Body of pancreas (tissue), 4 donors: ENCODE measurements around the gene LRFN2. TPM values are rescaled to one million over a fixed set of nuclear protein-coding genes. Genes with fewer than 3 reads are reported as not detected.

ENCODE experiments used
- ATAC-seq: fragments of 150-250 bp; one replicate; pipeline ENCODE4 v1.9.1; 2016
- DNase-seq, 4 donors: peaks; one replicate each; pipeline ENCODE4 v3.0.0-alpha.2; 2019
- H3K27ac ChIP-seq, 4 donors: fragments of 200-600 bp; sonication (generic); 1 replicate in 3 of 4; 2 replicates in 1 of 4; pipeline versions ENCODE4 v1.5.1 to v1.6.1; 2016 to 2019; ENCODE audit warnings: mild to moderate bottlenecking in 1 of 4, mixed read lengths in 1 of 4, moderate library complexity in 1 of 4
- H3K27me3 ChIP-seq, 2 donors: fragments of 200-600 bp; sonication (generic); one replicate each; pipeline ENCODE4 v1.6.0; 2016; ENCODE audit warnings: mild to moderate bottlenecking in 1 of 2
- H3K36me3 ChIP-seq, 2 donors: fragments of 200-600 bp; sonication (generic); replicated peaks in 1 of 2; 2 replicates each; pipeline ENCODE4 v1.5.1; 2016; ENCODE audit warnings: low read depth in 2 of 2; ENCODE audit not compliant: insufficient read depth in 1 of 2
- H3K4me1 ChIP-seq: fragments of 200-600 bp; sonication (generic); one replicate; pipeline ENCODE4 v1.6.0; 2016
- H3K4me3 ChIP-seq, 2 donors: fragments of 200-600 bp; sonication (generic); 1 replicate in 1 of 2; 2 replicates in 1 of 2; pipeline ENCODE4 v1.5.1; 2016 to 2019
- H3K9me3 ChIP-seq, 3 donors: fragments of 200-600 bp; sonication (generic); 1 replicate in 2 of 3; 2 replicates in 1 of 3; pipeline ENCODE4 v1.5.1; 2016
- POLR2A ChIP-seq, 3 donors: fragments of 450-650 bp; IDR thresholded peaks; one replicate each; pipeline ENCODE4 v1.6.1; 2016; ENCODE audit warnings: antibody characterized with exemption in 3 of 3, mild to moderate bottlenecking in 2 of 3
- WGBS, 2 donors: methylation state at CpG; one replicate each; pipeline ENCODE4 v1.1.5; 2017; 5-methylcytosine and 5-hydroxymethylcytosine counted together
- intact Hi-C: fragments of 100-400 bp; cut with DNase I; formaldehyde crosslinking; loops from one replicate; pipeline ENCODE4 v1.15.1; 2023
- total RNA-seq, 2 donors: library from RNA; depleted of rRNA; stranded (reverse); fragments of >200 nt; gene quantifications; one replicate each; pipeline ENCODE4 v1.1.0, GENCODE V29; 2016
- TF ChIP-seq, protein P1 (sequence below), 7 experiments: fragments of 450-650 bp in 4 of 7; fragments of 200-600 bp in 3 of 7; sonication (generic) in 3 of 7; IDR thresholded peaks; one replicate each; pipeline ENCODE4 v1.5.1; 2016 to 2019; ENCODE audit warnings: antibody characterized with exemption in 7 of 7

Gene LRFN2
- total RNA-seq, 2 donors from 2014 or later = 0.33 TPM; not detected in 1

GRCh38 chr6:40524797-40525585 is 62.2 kb downstream of the LRFN2 start:
- DNase-seq (no peak), ATAC-seq (no peak)
- H3K9me3 ChIP-seq = no peaks in the 10 kb centered on the region
- no peaks in the 10 kb centered on the region for H3K27me3 ChIP-seq
- intact Hi-C loops = no loop called here
- TF ChIP-seq, protein P1, sequence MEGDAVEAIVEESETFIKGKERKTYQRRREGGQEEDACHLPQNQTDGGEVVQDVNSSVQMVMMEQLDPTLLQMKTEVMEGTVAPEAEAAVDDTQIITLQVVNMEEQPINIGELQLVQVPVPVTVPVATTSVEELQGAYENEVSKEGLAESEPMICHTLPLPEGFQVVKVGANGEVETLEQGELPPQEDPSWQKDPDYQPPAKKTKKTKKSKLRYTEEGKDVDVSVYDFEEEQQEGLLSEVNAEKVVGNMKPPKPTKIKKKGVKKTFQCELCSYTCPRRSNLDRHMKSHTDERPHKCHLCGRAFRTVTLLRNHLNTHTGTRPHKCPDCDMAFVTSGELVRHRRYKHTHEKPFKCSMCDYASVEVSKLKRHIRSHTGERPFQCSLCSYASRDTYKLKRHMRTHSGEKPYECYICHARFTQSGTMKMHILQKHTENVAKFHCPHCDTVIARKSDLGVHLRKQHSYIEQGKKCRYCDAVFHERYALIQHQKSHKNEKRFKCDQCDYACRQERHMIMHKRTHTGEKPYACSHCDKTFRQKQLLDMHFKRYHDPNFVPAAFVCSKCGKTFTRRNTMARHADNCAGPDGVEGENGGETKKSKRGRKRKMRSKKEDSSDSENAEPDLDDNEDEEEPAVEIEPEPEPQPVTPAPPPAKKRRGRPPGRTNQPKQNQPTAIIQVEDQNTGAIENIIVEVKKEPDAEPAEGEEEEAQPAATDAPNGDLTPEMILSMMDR (IDR thresholded peaks at IDR 0.05) = no peak
- TF ChIP-seq POLR2A (IDR thresholded peaks at IDR 0.05) = no peak
- no peaks in the 10 kb centered on the region for H3K36me3 ChIP-seq
- no peak overlapping the region for H3K27ac ChIP-seq
- no peaks in the 10 kb centered on the region for H3K4me1 ChIP-seq
- H3K4me3 ChIP-seq = no peak overlapping the region
- WGBS, 2 donors = 64 to 77% methylated on average over 5 to 6 of the region's 6 CpGs

- WGBS, 2 donors = 43 to 50% methylated on average over 3 to 5 of the region's 5 CpGs
- ATAC-seq = no peak
- no peaks in the 10 kb centered on the region for H3K27me3 ChIP-seq
- intact Hi-C loops = no loop called here
- H3K9me3 ChIP-seq = no peaks in the 10 kb centered on the region
- no peak overlapping the region for H3K27ac ChIP-seq
- no peak for DNase-seq
- no peak overlapping the region for H3K4me3 ChIP-seq
- TF ChIP-seq POLR2A (IDR thresholded peaks at IDR 0.05) = no peak
- TF ChIP-seq, protein P1 (IDR thresholded peaks at IDR 0.05) = no peak
- no peaks in the 10 kb centered on the region for H3K36me3 ChIP-seq
- H3K4me1 ChIP-seq = no peaks in the 10 kb centered on the region
Observed at GRCh38 chr6:40523505-40524172, 63.5 kb downstream of the LRFN2 start.

DNA sequence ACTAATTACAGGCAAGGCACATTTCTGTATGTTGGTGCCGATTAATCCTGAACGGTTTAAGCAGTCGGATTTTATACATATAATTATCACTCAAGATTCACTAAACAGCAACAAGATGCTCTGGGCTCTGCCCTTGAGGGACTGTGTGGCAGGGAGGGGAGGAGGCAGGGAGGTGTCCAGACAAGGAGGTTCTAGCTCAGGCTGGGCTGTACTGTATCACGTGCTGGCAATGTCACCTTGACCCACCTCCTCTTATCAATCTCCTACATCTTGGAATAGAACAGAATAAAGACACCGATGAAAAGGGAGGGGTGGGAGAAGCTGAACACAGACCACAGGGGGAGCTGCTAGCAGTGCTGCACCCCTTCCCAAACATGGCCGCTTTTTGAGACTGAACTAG is 65.7 kb downstream of the LRFN2 start:
- 77 to 80% methylated on average over 6 of the region's 6 CpGs for WGBS, 2 donors
- TF ChIP-seq, protein P1 (IDR thresholded peaks at IDR 0.05) = no peak
- TF ChIP-seq POLR2A (IDR thresholded peaks at IDR 0.05) = no peak
- H3K4me3 ChIP-seq = no peak overlapping the region
- H3K9me3 ChIP-seq = no peaks in the 10 kb centered on the region
- H3K27me3 ChIP-seq = no peaks in the 10 kb centered on the region
- intact Hi-C loops = no loop called here
- DNase-seq (no peak), ATAC-seq (no peak)
- no peaks in the 10 kb centered on the region for H3K4me1 ChIP-seq
- H3K36me3 ChIP-seq = no peaks in the 10 kb centered on the region
- H3K27ac ChIP-seq = no peak overlapping the region

GRCh38 chr6:40520678-40521077 is 66.5 kb downstream of the LRFN2 start:
- H3K27me3 ChIP-seq = no peaks in the 10 kb centered on the region
- no peaks in the 10 kb centered on the region for H3K9me3 ChIP-seq
- no peaks in the 10 kb centered on the region for H3K4me1 ChIP-seq
- DNase-seq (no peak), ATAC-seq (no peak)
- H3K36me3 ChIP-seq = no peaks in the 10 kb centered on the region
- WGBS, 2 donors = 77 to 81% methylated on average over 6 to 10 of the region's 10 CpGs
- H3K27ac ChIP-seq = no peak overlapping the region
- no peak overlapping the region for H3K4me3 ChIP-seq
- TF ChIP-seq, protein P1 (IDR thresholded peaks at IDR 0.05) = no peak
- TF ChIP-seq POLR2A (IDR thresholded peaks at IDR 0.05) = no peak
- intact Hi-C loops = no loop called here
